GM10266 (cell line): ENCODE data around the gene ZNF440.
"Not testable (repeated sequence)": the region's sequence is repeated elsewhere in the genome, so short reads cannot be mapped to it uniquely, and the experiment has no call there.

Experiments
- DNase-seq: peaks from one replicate; pipeline ENCODE4 v3.0.0; 2012; ENCODE audit errors: extremely low spot score
- CTCF ChIP-seq: IDR thresholded peaks from 2 replicates; pipeline ENCODE4 v1.5.1; 2012; ENCODE audit warnings: mild to moderate bottlenecking, low read depth; ENCODE audit not compliant: control insufficient read depth, insufficient read depth; ENCODE audit errors: missing control alignments

The ZNF440 gene

GRCh38 chr19:11853358-11853757 is 39.3 kb downstream of the ZNF440 start:
- DNase-seq = no peak
- no peak for TF ChIP-seq CTCF

- DNase-seq = no peak
- TF ChIP-seq CTCF = no peak
These were observed 42.6 kb downstream of the ZNF440 start for GRCh38 chr19:11856596-11857250.

GRCh38 chr19:11860721-11861120 is 46.6 kb downstream of the ZNF440 start:
- DNase-seq = no peak
- TF ChIP-seq CTCF = no peak

GRCh38 chr19:11861301-11861700 is 47.2 kb downstream of the ZNF440 start:
- TF ChIP-seq CTCF = no peak
- DNase-seq = no peak

- not testable (repeated sequence) for DNase-seq
These were observed 53.7 kb downstream of the ZNF440 start for GRCh38 chr19:11867766-11868165.

GRCh38 chr19:11868188-11868587 is 54.1 kb downstream of the ZNF440 start:
- no peak for TF ChIP-seq CTCF
- no peak for DNase-seq

- DNase-seq = no peak
- no peak for TF ChIP-seq CTCF
These were observed 58.6 kb downstream of the ZNF440 start for GRCh38 chr19:11872624-11873023.

GRCh38 chr19:11873762-11874161 is 59.7 kb downstream of the ZNF440 start:
- DNase-seq = no peak
- no peak for TF ChIP-seq CTCF

- not testable (repeated sequence) for DNase-seq
These were observed 65.7 kb downstream of the ZNF440 start for GRCh38 chr19:11879687-11880266.
